K562 (cell line): ENCODE results near the gene MYL9. TPM values are rescaled to one million over a fixed set of nuclear protein-coding genes. Genes with fewer than 3 reads are reported as not detected.

Source experiments
- ATAC-seq: fragments of 200-7000 bp; cut with Tn5 transposase; 3 replicates; pipeline ENCODE4 v1.9.1; 2020; ENCODE audit warnings: moderate library complexity
- BruUV-seq: library from RNA; stranded (reverse); fragments of 400-500 nt; replicated peaks from 2 replicates; lab custom pipeline; 2021; lab: Mats Ljungman, UMichigan
- CTCF ChIA-PET: fragments of 300-600 bp; formaldehyde crosslinking; extraction: SDS; loops from one replicate; lab custom pipeline; 2021; ENCODE audit warnings: low intra/inter-chr PET ratio; lab: Yijun Ruan, JAX
- POLR2A ChIA-PET: fragments of 300-600, 350-650 bp; sonication (Branson Sonifier 250); formaldehyde crosslinking; extraction: SDS; loops from one replicate; lab custom pipeline; 2021; ENCODE audit warnings: antibody characterized with exemption, inconsistent platforms; lab: Yijun Ruan, JAX
- DNase-seq, 4 experiments: peaks; one replicate each; pipeline versions ENCODE4 v3.0.0 to v3.0.0-alpha.2; 2011 to 2018; ENCODE audit warnings: low spot score in 3 of 4, mixed read lengths in 3 of 4; ENCODE audit errors: extremely low read depth in 1 of 4
- FAIRE-seq: peaks from 2 replicates; lab custom pipeline; 2011; peaks lifted over from hg19 to GRCh38; lab: Jason Lieb, UNC
- H2AFZ ChIP-seq: 2 replicates; pipeline ENCODE4 v1.6.0; 2011; ENCODE audit warnings: low read depth, low read length, control low read depth, inconsistent platforms
- H3K27ac ChIP-seq: fragments of 200-600 bp; 3 replicates; pipeline ENCODE4 v1.8.0; 2011; ENCODE audit warnings: low read depth, mild to moderate bottlenecking, control low read depth, inconsistent platforms, low read length, moderate library complexity, mixed read lengths; ENCODE audit errors: extremely low read depth
- H3K27me3 ChIP-seq, 2 experiments: fragments of 300-600 bp in 1 of 2; 2 replicates in 1 of 2; 3 replicates in 1 of 2; pipeline versions ENCODE4 v1.6.0 to v1.8.0; 2011; ENCODE audit warnings: inconsistent platforms in 2 of 2, low read length in 2 of 2, mild to moderate bottlenecking in 1 of 2, mixed read lengths in 1 of 2, moderate library complexity in 1 of 2; ENCODE audit not compliant: control insufficient read depth in 2 of 2, insufficient read depth in 2 of 2
- H3K36me3 ChIP-seq: fragments of 300-600 bp; 3 replicates; pipeline ENCODE4 v1.8.0; 2011; ENCODE audit warnings: mild to moderate bottlenecking, low read length, inconsistent platforms; ENCODE audit not compliant: control insufficient read depth, insufficient read depth
- H3K4me1 ChIP-seq, 2 experiments: fragments of 200-600 bp in 1 of 2; replicated peaks in 1 of 2; 2 replicates in 1 of 2; 3 replicates in 1 of 2; pipeline versions ENCODE4 v1.5.1 to v1.8.0; 2011; ENCODE audit warnings: inconsistent platforms in 2 of 2, low read length in 2 of 2, mild to moderate bottlenecking in 1 of 2, mixed read lengths in 1 of 2, moderate library complexity in 1 of 2; ENCODE audit not compliant: control insufficient read depth in 2 of 2, insufficient read depth in 2 of 2
- H3K4me2 ChIP-seq: 2 replicates; pipeline ENCODE4 v1.6.1; 2011; ENCODE audit warnings: low read length, control low read depth, inconsistent platforms, mixed read lengths; ENCODE audit not compliant: insufficient read depth
- H3K4me3 ChIP-seq: fragments of 200-600 bp; sonication (generic), shearing (Covaris generic); 2 replicates; pipeline ENCODE4 v1.5.1; 2016; ENCODE audit warnings: control low read depth, inconsistent platforms
- H3K79me2 ChIP-seq: fragments of 200-600 bp; 3 replicates; pipeline ENCODE4 v1.8.0; 2011; ENCODE audit warnings: low read length, inconsistent platforms; ENCODE audit not compliant: control insufficient read depth, insufficient read depth
- H3K9ac ChIP-seq, 2 experiments: 2 replicates each; pipeline versions ENCODE4 v1.6.0 to v1.6.1; 2011; ENCODE audit warnings: low read depth in 2 of 2, low read length in 2 of 2, control low read depth in 1 of 2, inconsistent platforms in 1 of 2, mild to moderate bottlenecking in 1 of 2, mixed read lengths in 1 of 2; ENCODE audit not compliant: insufficient read depth in 1 of 2
- H3K9me1 ChIP-seq: one replicate; pipeline ENCODE4 v1.6.0; 2011; ENCODE audit warnings: inconsistent platforms, mild to moderate bottlenecking, low read length, moderate library complexity; ENCODE audit not compliant: control insufficient read depth, insufficient read depth
- H3K9me3 ChIP-seq: replicated peaks from 2 replicates; pipeline ENCODE4 v1.5.1; 2011; ENCODE audit warnings: low read depth, low read length, inconsistent platforms; ENCODE audit not compliant: control insufficient read depth, insufficient read depth
- H4K20me1 ChIP-seq: replicated peaks from 2 replicates; pipeline ENCODE4 v1.6.1; 2011; ENCODE audit warnings: low read length, inconsistent platforms, mixed read lengths; ENCODE audit not compliant: control insufficient read depth, insufficient read depth
- ADNP ChIP-seq: fragments of 200-800 bp; sonication (Bioruptor generic); IDR thresholded peaks from 2 replicates; pipeline ENCODE4 v1.6.1; 2016; ENCODE audit warnings: missing genetic modification characterization, missing compliant biosample characterization
- ARNT ChIP-seq, 2 experiments: fragments of 450-650 bp; IDR thresholded peaks; 2 replicates each; pipeline ENCODE4 v1.6.1; 2016; ENCODE audit warnings: mild to moderate bottlenecking in 1 of 2
- BCOR ChIP-seq: fragments of 450-650 bp; IDR thresholded peaks from 2 replicates; pipeline ENCODE4 v1.6.1; 2016
- CBFB ChIP-seq: sonication (generic); formaldehyde crosslinking; IDR thresholded peaks from 2 replicates; pipeline ENCODE4 v1.4.0; 2020; ENCODE audit warnings: mild to moderate bottlenecking, missing genetic modification reagents
- CBX1 ChIP-seq: sonication (generic); IDR thresholded peaks from 2 replicates; pipeline ENCODE4 v1.6.1; 2016; ENCODE audit warnings: antibody characterized with exemption, low read depth, mild to moderate bottlenecking
- DLX4 ChIP-seq: fragments of 250-450 bp; sonication (Bioruptor Pico); IDR thresholded peaks from 2 replicates; pipeline ENCODE4 v1.6.1; 2021; ENCODE audit warnings: mild to moderate bottlenecking
- E2F8 ChIP-seq: fragments of 450-650 bp; IDR thresholded peaks from 2 replicates; pipeline ENCODE4 v1.7.1; 2018; ENCODE audit warnings: mild to moderate bottlenecking, low read depth; ENCODE audit not compliant: partially characterized antibody
- HDAC2 ChIP-seq: fragments of 450-650 bp; IDR thresholded peaks from 2 replicates; pipeline ENCODE4 v1.6.1; 2016; ENCODE audit warnings: mild to moderate bottlenecking
- KLF10 ChIP-seq: fragments of 250-450 bp; sonication (Bioruptor Pico); IDR thresholded peaks from 2 replicates; pipeline ENCODE4 v1.6.1; 2021; ENCODE audit warnings: matching md5 sums
- NCOA4 ChIP-seq: fragments of 450-650 bp; IDR thresholded peaks from 2 replicates; pipeline ENCODE4 v1.6.1; 2018; ENCODE audit warnings: mild to moderate bottlenecking; ENCODE audit not compliant: partially characterized antibody
- NR1H2 ChIP-seq: sonication (generic); formaldehyde crosslinking; IDR thresholded peaks from 2 replicates; pipeline ENCODE4 v1.4.0; 2020; ENCODE audit warnings: mild to moderate bottlenecking, missing genetic modification reagents
- RBM25 ChIP-seq: fragments of 200-400 bp; formaldehyde crosslinking; IDR thresholded peaks from 2 replicates; pipeline ENCODE4 v1.6.1; 2018; ENCODE audit warnings: low read length, low read depth, moderate library complexity; ENCODE audit not compliant: severe bottlenecking
- RCOR1 ChIP-seq, 2 experiments: IDR thresholded peaks; 2 replicates each; pipeline ENCODE4 v1.6.1; 2012; ENCODE audit warnings: low read depth in 2 of 2, low read length in 2 of 2, borderline replicate concordance in 1 of 2, improper control_type of control experiment in 1 of 2
- SIN3A ChIP-seq, 2 experiments: fragments of 150-350 bp in 1 of 2; IDR thresholded peaks; 2 replicates each; pipeline ENCODE4 v1.6.1; 2011 to 2016; ENCODE audit warnings: borderline replicate concordance in 2 of 2, low read depth in 2 of 2, low read length in 2 of 2, mild to moderate bottlenecking in 2 of 2, moderate library complexity in 2 of 2; ENCODE audit not compliant: control insufficient read depth in 1 of 2
- SP2 ChIP-seq: IDR thresholded peaks from 2 replicates; pipeline ENCODE4 v1.6.1; 2011; ENCODE audit warnings: mild to moderate bottlenecking, low read depth, low read length, moderate library complexity; ENCODE audit not compliant: poor library complexity, severe bottlenecking; ENCODE audit errors: extremely low read depth
- ZFP91 ChIP-seq: sonication (generic); formaldehyde crosslinking; IDR thresholded peaks from 2 replicates; pipeline ENCODE4 v1.8.0; 2022; ENCODE audit warnings: mild to moderate bottlenecking, missing genetic modification reagents
- ZNF644 ChIP-seq: fragments of 200-800 bp; sonication (Bioruptor generic); IDR thresholded peaks from 2 replicates; pipeline ENCODE4 v1.6.1; 2016; ENCODE audit warnings: low read depth, missing genetic modification characterization, missing compliant biosample characterization
- WGBS: fragments of 100-300 bp; shearing (Covaris generic); methylation state at CpG from one replicate; pipeline ENCODE4 v1.1.6; 2016; ENCODE audit warnings: low coverage, mixed read lengths; ENCODE audit not compliant: insufficient coverage; ENCODE audit errors: missing lambda C conversion rate; 5-methylcytosine and 5-hydroxymethylcytosine counted together
- in situ Hi-C: fragments of 300-500 bp; cut with MboI; formaldehyde crosslinking; loops from 4 replicates; pipeline ENCODE4 v1.15.0; 2018; ENCODE audit warnings: inconsistent platforms, mixed read lengths
- intact Hi-C: fragments of 100-400 bp; cut with micrococcal nuclease; formaldehyde crosslinking; loops from 2 replicates; pipeline ENCODE4 v1.14.2; 2022
- polyA plus RNA-seq, 8 experiments: library from polyadenylated mRNA; depleted of rRNA in 4 of 8; stranded (reverse) in 5 of 8; unstranded in 3 of 8; fragments of >200 nt; fragmentation: Nextera tagmentation in 2 of 8; fragmentation: Illumina TruSeq in 1 of 8; extraction: Ambion mirVana in 2 of 8; extraction: Trizol in 1 of 8; gene quantifications; 2 replicates each; pipeline versions ENCODE4 v1.2.1 to v1.2.3, GENCODE V29; 2011 to 2014; ENCODE audit warnings: inconsistent platforms in 1 of 8, missing spikeins in 1 of 8
- total RNA-seq, 7 experiments: library from RNA; depleted of rRNA in 6 of 7; stranded (reverse); fragments of >200 nt in 6 of 7; fragmentation: Illumina TruSeq in 2 of 7; extraction: Trizol in 2 of 7; gene quantifications; 2 replicates each; pipeline versions ENCODE4 v1.2.1 to v1.2.3, GENCODE V29; 2011 to 2021; ENCODE audit warnings: low replicate concordance in 1 of 7

Gene MYL9
- total and polyA plus RNA-seq, 9 of the 15 experiments (the other 6 are each of a cell fraction or from before 2014, with no cell fraction given): 0.11 to 3.2 (median 0.81) TPM; not detected in 1

- intact Hi-C loops: loop anchor here (10.0 kb wide), 1 partner anchor 113 kb away; no protein-coding TSS in a partner anchor
- Histone ChIP-seq H3K4me1 (peaks cover 0 to 43% of the 10 kb centered on the region in 2 experiments; a peak in 3 of 5 replicates), H3K27me3 (no peaks in the 10 kb centered on the region), H3K9me3 (no peaks in the 10 kb centered on the region), H4K20me1 (no peaks in the 10 kb centered on the region), H3K9ac (no peak overlapping the region), H3K9me1 (no peaks in the 10 kb centered on the region), H2AFZ (no peak overlapping the region), H3K36me3 (no peaks in the 10 kb centered on the region), H3K4me2 (no peak overlapping the region), H3K27ac (no peak overlapping the region), H3K4me3 (no peak overlapping the region), H3K79me2 (no peaks in the 10 kb centered on the region)
- no TSS peak for BruUV-seq
- no peak for ATAC-seq
- DNase-seq: no peak
- CTCF ChIA-PET: no interaction called here
- in situ Hi-C loops: loop anchor here (10.0 kb wide), 1 partner anchor 1473 kb away; no protein-coding TSS in a partner anchor
- WGBS: 53% methylated on average over 12 of the region's 12 CpGs
- POLR2A ChIA-PET: interaction anchor here (0.6 to 1.1 kb wide), 3 partner anchors 11 to 38 kb away, joined by 3 to 4 read pairs (median 4); no protein-coding TSS in a partner anchor
- peak; percentile 65 for FAIRE-seq
- TF ChIP-seq CBFB (CRISPR knock-in tag): no peak
- TF ChIP-seq SIN3A (IDR thresholded peaks at IDR 0.05; ENCODE audit: borderline replicate concordance in 2 of 2, control insufficient read depth in 1 of 2, low read depth in 2 of 2, low read length in 2 of 2): no peak
- TF ChIP-seq ADNP (tag): peak; percentile 86
- peak; percentile 96 for TF ChIP-seq RBM25
- no peak for TF ChIP-seq DLX4
- TF ChIP-seq BCOR: peak; percentile 94
- 0 out of 4 replicates have a peak, but pooled peaks of 1 of the 2 experiments have one; percentile 22 for TF ChIP-seq RCOR1 (IDR thresholded peaks at IDR 0.05; ENCODE audit: borderline replicate concordance in 1 of 2, low read depth in 2 of 2, low read length in 2 of 2)
- TF ChIP-seq CBX1: no peak
- no peak for TF ChIP-seq E2F8
- no peak for TF ChIP-seq NCOA4
- TF ChIP-seq HDAC2: peak; percentile 75
- TF ChIP-seq KLF10 (CRISPR knock-in tag): no peak
- no peak for TF ChIP-seq ZNF644 (tag)
- TF ChIP-seq NR1H2 (CRISPR knock-in tag): no peak
- no peak for TF ChIP-seq ZFP91 (CRISPR knock-in tag)
- TF ChIP-seq ARNT (IDR thresholded peaks at IDR 0.05): no peak
- no peak for TF ChIP-seq SP2
Observed at GRCh38 chr20:36547186-36548005, 6.1 kb downstream of the MYL9 start.
